HepG2 (cell line): ENCODE results near the gene FOSL2. TPM values are rescaled to one million over a fixed set of nuclear protein-coding genes. Genes with fewer than 3 reads are reported as not detected.

Experiments used
- BRCA1 ChIP-seq: sonication (generic); formaldehyde crosslinking; IDR thresholded peaks from 2 replicates; pipeline ENCODE4 v1.4.0; 2020; ENCODE audit warnings: missing genetic modification reagents
- ELF3 ChIP-seq: IDR thresholded peaks from 2 replicates; pipeline ENCODE4 v1.6.1; 2016; ENCODE audit warnings: missing genetic modification reagents, missing compliant biosample characterization
- MXI1 ChIP-seq: IDR thresholded peaks from 3 replicates; pipeline ENCODE4 v1.6.1; 2012; ENCODE audit warnings: low read depth, low read length, inconsistent platforms, borderline replicate concordance
- SNAPC4 ChIP-seq: sonication (generic); formaldehyde crosslinking; IDR thresholded peaks from 2 replicates; pipeline ENCODE4 v1.4.0; 2020; ENCODE audit warnings: mild to moderate bottlenecking, missing genetic modification reagents
- SRY ChIP-seq: sonication (generic); formaldehyde crosslinking; IDR thresholded peaks from 2 replicates; pipeline ENCODE4 v1.8.0; 2022; ENCODE audit warnings: mild to moderate bottlenecking, missing genetic modification reagents
- THYN1 ChIP-seq: sonication (generic); formaldehyde crosslinking; IDR thresholded peaks from 2 replicates; pipeline ENCODE4 v1.8.1; 2023; ENCODE audit warnings: low read depth, mild to moderate bottlenecking, moderate library complexity, missing genetic modification reagents, borderline replicate concordance
- TP53 ChIP-seq: sonication (generic); formaldehyde crosslinking; conservative IDR thresholded peaks from 2 replicates; pipeline ENCODE4 v1.4.0; 2020; ENCODE audit warnings: missing genetic modification reagents
- TRIM22 ChIP-seq: fragments of 450-650 bp; IDR thresholded peaks from 2 replicates; pipeline ENCODE4 v1.6.1; 2017
- ZFP37 ChIP-seq: sonication (generic); formaldehyde crosslinking; IDR thresholded peaks from 2 replicates; pipeline ENCODE4 v1.4.0; 2020; ENCODE audit warnings: missing genetic modification reagents, borderline replicate concordance
- ZNF235 ChIP-seq: sonication (generic); formaldehyde crosslinking; IDR thresholded peaks from 2 replicates; pipeline ENCODE4 v1.8.1; 2023; ENCODE audit warnings: mild to moderate bottlenecking, missing genetic modification reagents, borderline replicate concordance
- ZNF263 ChIP-seq: sonication (generic); formaldehyde crosslinking; IDR thresholded peaks from 2 replicates; pipeline ENCODE4 v1.4.0; 2020; ENCODE audit warnings: missing genetic modification reagents
- ZNF484 ChIP-seq: sonication (generic); formaldehyde crosslinking; IDR thresholded peaks from 2 replicates; pipeline ENCODE4 v1.5.1; 2020; ENCODE audit warnings: mild to moderate bottlenecking, low read depth, missing genetic modification reagents, borderline replicate concordance
- ZNF564 ChIP-seq: sonication (generic); formaldehyde crosslinking; IDR thresholded peaks from 2 replicates; pipeline ENCODE4 v1.8.1; 2023; ENCODE audit warnings: mild to moderate bottlenecking, missing genetic modification reagents
- ZNF614 ChIP-seq: IDR thresholded peaks from 2 replicates; pipeline ENCODE4 v1.6.1; 2018; ENCODE audit warnings: missing biosample characterization, missing genetic modification reagents, inconsistent platforms, borderline replicate concordance
- ZNF749 ChIP-seq: sonication (generic); formaldehyde crosslinking; IDR thresholded peaks from 2 replicates; pipeline ENCODE4 v1.8.0; 2022; ENCODE audit warnings: mild to moderate bottlenecking, missing genetic modification reagents, moderate library complexity, borderline replicate concordance
- polyA plus RNA-seq, 8 experiments: library from polyadenylated mRNA; depleted of rRNA in 3 of 8; stranded (reverse) in 7 of 8; unstranded in 1 of 8; fragments of >200 nt; fragmentation: Illumina TruSeq in 4 of 8; extraction: Trizol in 4 of 8; gene quantifications; 2 replicates each; pipeline versions ENCODE4 v1.2.1 to v1.2.3, GENCODE V29; 2011 to 2016; ENCODE audit warnings: low read depth in 4 of 8, missing spikeins in 1 of 8, mixed read lengths in 1 of 8; ENCODE audit not compliant: insufficient read depth in 1 of 8
- total RNA-seq, 5 experiments: library from RNA; depleted of rRNA; stranded (reverse); fragments of >200 nt; fragmentation: Illumina TruSeq; extraction: Trizol; gene quantifications; 2 replicates each; pipeline ENCODE4 v1.2.3, GENCODE V29; 2016; ENCODE audit warnings: low read depth in 1 of 5
- TF ChIP-seq, protein P1 (sequence below): sonication (generic); formaldehyde crosslinking; IDR thresholded peaks from 2 replicates; pipeline ENCODE4 v1.4.0; 2020; ENCODE audit warnings: missing genetic modification reagents, borderline replicate concordance
- TF ChIP-seq, protein P2 (sequence below): IDR thresholded peaks from 2 replicates; pipeline ENCODE4 v1.6.1; 2016; ENCODE audit warnings: missing compliant biosample characterization, missing genetic modification reagents, borderline replicate concordance

The FOSL2 gene
- total and polyA plus RNA-seq, 2 of the 13 experiments (the other 11 are each of a cell fraction or from before 2014, with no cell fraction given), result 3.4 to 18.1 TPM

DNA sequence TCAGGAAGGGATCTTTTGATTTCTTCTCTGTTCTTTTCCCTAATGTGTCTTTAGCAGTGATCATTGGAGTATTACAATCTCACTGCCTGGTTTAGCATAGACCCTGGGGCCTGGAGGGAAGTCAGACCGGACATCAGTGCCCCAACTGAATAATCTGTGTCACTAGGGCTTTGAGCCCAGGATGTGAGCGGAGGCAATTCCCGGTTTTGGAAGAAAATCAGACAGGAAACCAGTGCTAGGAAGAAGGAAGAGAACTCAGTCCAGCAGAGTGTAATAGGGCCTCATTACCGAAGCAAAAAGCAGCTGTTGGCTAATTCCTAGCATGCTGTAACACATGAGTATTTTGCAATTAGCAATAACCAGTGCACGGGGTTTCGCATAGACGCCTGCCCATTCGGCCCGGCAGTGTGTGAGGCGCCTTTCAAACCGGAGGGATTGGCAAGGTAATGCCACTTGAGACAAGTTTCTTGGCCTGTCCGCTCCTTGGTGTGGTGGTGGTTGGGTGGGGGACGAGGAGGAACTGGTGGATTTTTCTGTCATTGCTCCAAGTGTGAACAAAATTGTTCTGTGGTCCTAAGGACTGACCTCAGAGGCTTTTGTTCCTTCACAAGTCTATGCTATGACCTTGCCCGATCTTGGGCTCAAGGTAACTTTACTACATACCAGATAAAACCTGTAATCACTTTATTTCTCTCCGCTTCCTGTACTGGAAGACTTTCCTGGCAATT is 2.8 kb downstream of the FOSL2 start (continued):
- TF ChIP-seq ZNF484 (CRISPR knock-in tag) (no peak), ZFP37 (CRISPR knock-in tag) (no peak), MXI1 (peak; percentile 31; the same call in 1 of the 3 replicates), ZNF564 (0 out of 2 replicates have a peak, but pooled peaks have one; percentile 0), ZNF235 (CRISPR knock-in tag) (no peak), BRCA1 (CRISPR knock-in tag) (no peak), ZNF263 (0 out of 2 replicates have a peak, but pooled peaks have one; percentile 23), TP53 (CRISPR knock-in tag) (0 out of 2 replicates have a peak, but pooled peaks have one; percentile 32), ZNF614 (CRISPR knock-in tag) (0 out of 2 replicates have a peak, but pooled peaks have one; percentile 13), SRY (CRISPR knock-in tag) (no peak), ELF3 (0 out of 2 replicates have a peak, but pooled peaks have one; percentile 8), TRIM22 (no peak), SNAPC4 (CRISPR knock-in tag) (no peak), THYN1 (CRISPR knock-in tag) (no peak), ZNF749 (CRISPR knock-in tag) (no peak)
- TF ChIP-seq, protein P1, sequence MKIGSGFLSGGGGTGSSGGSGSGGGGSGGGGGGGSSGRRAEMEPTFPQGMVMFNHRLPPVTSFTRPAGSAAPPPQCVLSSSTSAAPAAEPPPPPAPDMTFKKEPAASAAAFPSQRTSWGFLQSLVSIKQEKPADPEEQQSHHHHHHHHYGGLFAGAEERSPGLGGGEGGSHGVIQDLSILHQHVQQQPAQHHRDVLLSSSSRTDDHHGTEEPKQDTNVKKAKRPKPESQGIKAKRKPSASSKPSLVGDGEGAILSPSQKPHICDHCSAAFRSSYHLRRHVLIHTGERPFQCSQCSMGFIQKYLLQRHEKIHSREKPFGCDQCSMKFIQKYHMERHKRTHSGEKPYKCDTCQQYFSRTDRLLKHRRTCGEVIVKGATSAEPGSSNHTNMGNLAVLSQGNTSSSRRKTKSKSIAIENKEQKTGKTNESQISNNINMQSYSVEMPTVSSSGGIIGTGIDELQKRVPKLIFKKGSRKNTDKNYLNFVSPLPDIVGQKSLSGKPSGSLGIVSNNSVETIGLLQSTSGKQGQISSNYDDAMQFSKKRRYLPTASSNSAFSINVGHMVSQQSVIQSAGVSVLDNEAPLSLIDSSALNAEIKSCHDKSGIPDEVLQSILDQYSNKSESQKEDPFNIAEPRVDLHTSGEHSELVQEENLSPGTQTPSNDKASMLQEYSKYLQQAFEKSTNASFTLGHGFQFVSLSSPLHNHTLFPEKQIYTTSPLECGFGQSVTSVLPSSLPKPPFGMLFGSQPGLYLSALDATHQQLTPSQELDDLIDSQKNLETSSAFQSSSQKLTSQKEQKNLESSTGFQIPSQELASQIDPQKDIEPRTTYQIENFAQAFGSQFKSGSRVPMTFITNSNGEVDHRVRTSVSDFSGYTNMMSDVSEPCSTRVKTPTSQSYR (CRISPR knock-in tag), result no peak
- TF ChIP-seq, protein P2, sequence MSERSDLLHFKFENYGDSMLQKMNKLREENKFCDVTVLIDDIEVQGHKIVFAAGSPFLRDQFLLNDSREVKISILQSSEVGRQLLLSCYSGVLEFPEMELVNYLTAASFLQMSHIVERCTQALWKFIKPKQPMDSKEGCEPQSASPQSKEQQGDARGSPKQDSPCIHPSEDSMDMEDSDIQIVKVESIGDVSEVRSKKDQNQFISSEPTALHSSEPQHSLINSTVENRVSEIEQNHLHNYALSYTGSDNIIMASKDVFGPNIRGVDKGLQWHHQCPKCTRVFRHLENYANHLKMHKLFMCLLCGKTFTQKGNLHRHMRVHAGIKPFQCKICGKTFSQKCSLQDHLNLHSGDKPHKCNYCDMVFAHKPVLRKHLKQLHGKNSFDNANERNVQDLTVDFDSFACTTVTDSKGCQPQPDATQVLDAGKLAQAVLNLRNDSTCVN, result no peak
